ENCODE data around the gene PSMB10.
"Not testable (repeated sequence)": the region's sequence is repeated elsewhere in the genome, so short reads cannot be mapped to it uniquely, and the experiment has no call there.

PSMB10 gene

DNA sequence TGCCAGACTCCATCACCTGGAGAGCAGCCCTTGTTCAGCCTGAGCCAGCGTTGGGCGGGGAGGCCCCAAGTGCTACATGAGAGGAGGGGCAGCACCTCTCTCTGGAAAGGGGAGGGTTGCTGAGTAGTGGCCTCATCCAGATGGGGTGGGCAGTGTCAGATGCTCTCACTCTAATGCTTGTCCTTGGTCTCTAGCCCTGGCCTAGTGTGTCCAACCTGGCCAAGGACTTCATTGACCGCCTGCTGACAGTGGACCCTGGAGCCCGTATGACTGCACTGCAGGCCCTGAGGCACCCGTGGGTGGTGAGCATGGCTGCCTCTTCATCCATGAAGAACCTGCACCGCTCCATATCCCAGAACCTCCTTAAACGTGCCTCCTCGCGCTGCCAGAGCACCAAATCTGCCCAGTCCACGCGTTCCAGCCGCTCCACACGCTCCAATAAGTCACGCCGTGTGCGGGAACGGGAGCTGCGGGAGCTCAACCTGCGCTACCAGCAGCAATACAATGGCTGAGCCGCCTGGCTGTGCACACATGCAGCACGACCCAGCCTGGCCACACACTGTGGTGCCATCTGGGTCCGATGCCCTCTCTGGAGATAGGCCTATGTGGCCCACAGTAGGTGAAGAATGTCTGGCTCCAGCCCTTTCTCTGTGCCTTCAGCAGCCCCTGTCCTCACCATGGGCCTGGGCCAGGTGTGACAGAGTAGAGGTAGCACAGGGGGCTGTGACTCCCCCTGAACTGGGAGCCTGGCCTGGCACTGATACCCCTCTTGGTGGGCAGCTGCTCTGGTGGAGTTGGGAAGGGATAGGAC, 9.3 kb downstream of the PSMB10 start:
- no peak overlapping the region for H3K4me3 Mint-ChIP-seq
- peaks cover 12% of the 10 kb centered on the region for H3K4me1 Mint-ChIP-seq
- ATAC-seq (no peak), DNase-seq (ENCODE audit: low spot score in 2 of 2) (no peak)
- H3K27ac Mint-ChIP-seq, result peak overlapping the region; percentile 86
- H3K9me3 Mint-ChIP-seq, result no peaks in the 10 kb centered on the region
- H3K36me3 Mint-ChIP-seq, result peaks cover 43% of the 10 kb centered on the region

DNA sequence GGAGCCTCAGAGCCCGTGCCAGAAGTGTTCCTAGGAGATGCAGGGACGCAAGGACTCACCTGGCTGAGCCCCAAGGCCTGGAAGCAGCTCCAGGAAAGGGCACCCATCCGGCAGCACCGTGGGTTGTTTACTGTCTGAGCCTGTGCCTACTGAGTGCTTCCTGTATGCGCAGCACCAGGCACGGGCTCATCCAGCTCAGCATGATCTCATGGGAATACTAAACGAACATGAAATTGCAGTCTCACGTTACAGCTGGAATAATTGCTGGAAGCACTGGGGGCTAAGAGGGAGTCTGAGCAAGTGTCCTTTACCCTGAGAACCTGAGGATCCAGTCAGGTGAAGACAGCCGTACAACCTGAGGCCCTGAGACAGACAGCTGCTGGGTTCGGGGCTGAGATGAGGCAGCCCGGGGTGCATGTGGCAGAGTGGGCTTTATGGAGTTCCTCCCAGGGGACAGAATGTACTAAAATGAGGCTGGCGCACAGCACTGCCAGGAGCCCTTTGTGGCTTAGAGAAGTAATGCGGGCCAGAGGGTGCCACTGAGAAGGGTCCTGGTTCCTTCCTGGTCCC, 10.4 kb downstream of the PSMB10 start:
- no peak for ATAC-seq

DNA sequence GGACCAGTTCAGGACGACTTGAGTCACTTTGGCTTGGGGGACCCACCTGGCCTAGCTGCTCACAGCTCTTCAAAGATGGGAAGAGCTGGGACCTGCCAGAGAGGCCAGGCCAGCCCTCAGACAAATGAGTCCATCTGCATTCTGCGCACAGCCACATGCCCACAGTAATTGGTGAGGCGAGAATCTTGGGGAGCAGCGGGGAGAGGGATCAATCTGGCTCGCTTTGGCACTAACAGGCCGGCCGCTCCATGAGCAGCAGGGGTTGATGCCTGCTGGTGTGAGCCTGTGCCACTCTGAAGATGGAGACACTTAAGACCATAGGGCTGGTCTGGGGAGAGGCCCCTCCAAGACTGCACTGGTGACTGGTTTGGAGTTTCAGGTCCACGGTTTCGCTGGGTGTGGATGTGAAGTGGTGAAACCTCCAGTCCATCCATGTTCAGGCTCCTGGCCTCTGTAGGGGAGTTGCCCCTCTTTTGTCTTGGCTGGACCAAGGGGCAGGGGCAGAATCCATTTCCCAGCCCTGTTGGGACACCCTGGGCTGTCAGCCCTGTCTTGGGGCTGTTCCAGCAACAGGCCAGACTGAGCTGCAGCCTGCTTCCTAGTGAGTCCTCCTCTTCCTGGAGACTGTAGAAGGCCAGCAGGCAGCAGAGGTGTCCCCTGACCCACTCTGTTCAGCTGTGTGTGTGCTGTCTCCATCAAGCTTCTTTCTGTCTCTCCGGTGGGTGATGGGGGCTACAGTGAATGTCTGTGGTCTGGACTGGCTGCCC, 12.3 kb downstream of the PSMB10 start:
- peaks cover 19% of the 10 kb centered on the region for H3K4me1 Mint-ChIP-seq
- H3K27ac Mint-ChIP-seq, result peak overlapping the region; percentile 94
- H3K4me3 Mint-ChIP-seq, result no peak overlapping the region
- H3K36me3 Mint-ChIP-seq, result peaks cover 24% of the 10 kb centered on the region
- no peak for ATAC-seq
- no peaks in the 10 kb centered on the region for H3K9me3 Mint-ChIP-seq
- DNase-seq (ENCODE audit: low spot score in 2 of 2), result no peak

More for the DNA sequence above, 10.4 kb downstream of the PSMB10 start:
- Mint-ChIP-seq H3K4me1 (peaks cover 19% of the 10 kb centered on the region), H3K4me3 (no peak overlapping the region), H3K36me3 (peaks cover 39% of the 10 kb centered on the region), H3K9me3 (no peaks in the 10 kb centered on the region), H3K27ac (peak overlapping the region; percentile 86)
- DNase-seq (ENCODE audit: low spot score in 2 of 2), result no peak

DNA sequence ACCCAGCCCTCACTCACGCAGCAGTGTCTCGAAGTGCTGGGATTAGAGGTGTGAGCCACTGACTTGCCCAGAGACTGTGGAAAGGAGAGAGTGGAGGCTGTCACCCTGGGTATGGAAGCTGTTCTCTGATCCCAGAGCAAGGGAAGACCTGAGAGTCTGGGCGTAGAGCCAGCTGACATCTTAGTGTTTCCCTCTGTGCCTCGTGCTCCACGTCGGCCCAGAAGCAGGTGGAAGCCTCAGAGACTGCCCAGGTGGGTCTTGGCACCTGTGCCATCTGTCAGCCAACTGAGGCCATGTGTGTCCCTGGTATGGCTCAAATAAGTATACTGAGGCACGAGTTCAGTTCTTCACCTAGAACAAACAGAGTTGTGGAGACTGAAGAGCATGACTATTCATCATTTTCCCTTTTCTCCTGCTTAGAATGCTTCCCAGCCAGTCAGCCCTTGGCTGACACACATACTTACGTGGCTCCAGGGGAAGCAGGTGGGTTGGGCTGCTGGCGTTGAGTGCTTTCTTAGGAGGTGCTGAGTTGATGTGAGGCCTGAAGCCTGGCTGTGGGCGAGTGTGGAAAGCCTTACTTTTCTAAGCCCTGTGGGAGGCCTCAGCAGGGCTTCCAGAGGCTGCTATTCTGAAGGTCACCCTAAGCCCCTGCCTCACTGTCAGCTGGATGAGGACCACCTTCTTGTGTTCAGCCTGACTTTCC, 13.1 kb downstream of the PSMB10 start:
- Mint-ChIP-seq H3K27ac (peak overlapping the region; percentile 94), H3K4me3 (no peak overlapping the region)

DNA sequence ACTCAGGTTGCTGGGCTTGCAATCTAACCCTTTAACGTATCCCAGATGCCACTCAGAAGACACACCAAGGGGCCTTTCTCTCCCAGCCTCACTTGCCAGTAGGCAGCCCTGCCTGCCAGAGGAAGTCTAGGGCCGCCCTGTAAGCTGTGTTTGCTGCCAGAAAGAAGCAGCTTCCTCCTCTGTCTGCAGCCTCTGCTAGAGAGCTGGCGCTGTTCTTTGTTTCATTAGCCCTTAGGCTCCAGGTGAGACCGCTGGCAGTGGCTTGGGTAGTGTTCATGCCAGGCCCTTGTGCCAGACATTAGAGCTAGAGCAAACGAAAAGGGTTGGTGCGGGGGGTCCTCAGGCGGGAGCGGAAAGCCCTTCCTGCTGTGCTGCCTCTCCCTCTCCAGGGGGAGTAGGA, 13.9 kb downstream of the PSMB10 start:
- Mint-ChIP-seq H3K36me3 (peaks cover 12% of the 10 kb centered on the region), H3K4me1 (peaks cover 16% of the 10 kb centered on the region), H3K9me3 (no peaks in the 10 kb centered on the region), H3K4me3 (no peak overlapping the region), H3K27ac (peak overlapping the region; percentile 94)
- ATAC-seq (no peak), DNase-seq (ENCODE audit: low spot score in 2 of 2) (no peak)

More for the DNA sequence above, 13.1 kb downstream of the PSMB10 start:
- H3K9me3 Mint-ChIP-seq, result no peaks in the 10 kb centered on the region
- no peak for ATAC-seq
- peaks cover 17% of the 10 kb centered on the region for H3K4me1 Mint-ChIP-seq
- H3K36me3 Mint-ChIP-seq, result peaks cover 21% of the 10 kb centered on the region
- DNase-seq (ENCODE audit: low spot score in 2 of 2), result no peak

DNA sequence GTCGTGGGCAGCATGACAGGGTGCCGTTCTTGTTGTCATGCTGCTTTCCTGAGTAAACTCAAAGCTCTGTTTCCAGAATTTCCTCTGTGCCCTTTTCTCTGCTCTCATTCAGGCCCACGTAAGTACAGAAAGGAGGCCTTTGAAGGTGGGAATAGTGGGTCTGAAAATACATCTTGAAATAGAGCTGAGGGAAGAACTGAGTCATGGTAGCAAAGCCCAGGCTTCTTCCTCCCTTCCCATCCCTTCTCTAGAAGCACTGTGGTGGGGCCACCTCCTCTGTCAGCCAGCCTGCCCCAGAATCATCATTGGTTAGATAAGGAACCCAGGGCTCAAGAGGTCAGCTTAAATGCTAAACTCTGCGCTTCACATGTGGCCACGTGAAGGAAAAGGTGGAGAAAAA, 14.4 kb downstream of the PSMB10 start:
- DNase-seq (ENCODE audit: low spot score in 2 of 2) (no peak), ATAC-seq (no peak)
- H3K4me1 Mint-ChIP-seq, result peaks cover 21% of the 10 kb centered on the region
- peak overlapping the region; percentile 94 for H3K27ac Mint-ChIP-seq
- no peaks in the 10 kb centered on the region for H3K9me3 Mint-ChIP-seq
- H3K4me3 Mint-ChIP-seq, result no peak overlapping the region
- peaks cover 7% of the 10 kb centered on the region for H3K36me3 Mint-ChIP-seq

DNA sequence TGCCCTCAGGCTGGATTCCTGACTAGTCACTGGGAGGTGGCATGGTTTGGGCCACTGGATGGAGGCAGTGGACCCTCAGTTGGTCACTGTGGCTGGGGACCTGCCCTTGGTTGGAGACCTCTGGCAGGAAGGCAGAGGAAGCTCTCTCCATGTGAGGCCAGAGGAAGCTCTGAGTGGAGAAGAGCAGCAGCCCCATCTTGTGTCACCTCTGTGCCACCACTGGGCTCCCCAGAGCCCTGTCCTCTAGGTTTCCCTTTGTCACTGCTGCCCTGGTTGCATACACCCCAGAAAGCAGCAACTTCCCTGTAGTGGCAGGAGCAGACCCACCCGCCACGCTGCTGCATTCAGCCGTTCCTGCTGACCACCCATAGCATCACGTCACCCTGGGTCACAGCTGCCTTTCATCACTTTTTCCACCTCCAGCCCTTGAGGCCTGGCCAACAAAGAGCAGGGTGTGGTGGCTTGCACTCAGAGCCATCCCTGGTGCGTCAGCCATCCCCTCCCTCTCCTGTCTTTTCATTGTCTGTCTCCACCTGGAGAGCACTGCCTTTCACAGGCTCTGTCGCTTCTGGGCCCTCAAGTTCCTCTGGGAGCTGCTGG, 16.9 kb downstream of the PSMB10 start:
- Mint-ChIP-seq H3K4me3 (no peak overlapping the region), H3K36me3 (peaks cover 8% of the 10 kb centered on the region), H3K4me1 (peaks cover 39% of the 10 kb centered on the region), H3K9me3 (no peaks in the 10 kb centered on the region), H3K27ac (no peak overlapping the region)
- ATAC-seq, result no peak
- DNase-seq (ENCODE audit: low spot score in 2 of 2), result no peak

DNA sequence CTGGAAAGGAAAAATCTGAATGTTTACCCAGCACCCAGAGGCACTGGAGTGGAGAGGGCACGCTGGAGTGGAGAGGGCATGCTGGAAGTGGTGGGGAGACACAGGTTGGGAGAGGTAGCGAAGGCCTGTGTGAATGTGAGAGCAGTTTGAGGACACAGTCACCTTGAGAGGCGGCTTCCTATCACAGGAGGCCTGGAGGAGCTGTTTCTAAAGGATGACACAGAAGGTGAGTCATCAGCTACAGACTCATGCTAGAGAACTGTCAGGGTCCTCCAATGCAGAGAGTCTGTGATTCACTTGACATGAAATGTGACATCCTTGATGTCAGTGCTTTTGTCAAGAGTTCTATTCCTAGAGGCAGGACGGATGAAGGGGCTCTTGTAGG, 18.8 kb downstream of the PSMB10 start:
- peaks cover 15% of the 10 kb centered on the region for H3K36me3 Mint-ChIP-seq
- peak overlapping the region; percentile 95 for H3K27ac Mint-ChIP-seq
- no peaks in the 10 kb centered on the region for H3K9me3 Mint-ChIP-seq
- peaks cover 44% of the 10 kb centered on the region for H3K4me1 Mint-ChIP-seq
- peak; percentile 100 for ATAC-seq
- H3K4me3 Mint-ChIP-seq, result no peak overlapping the region
- no peak for DNase-seq (ENCODE audit: low spot score in 2 of 2)

DNA sequence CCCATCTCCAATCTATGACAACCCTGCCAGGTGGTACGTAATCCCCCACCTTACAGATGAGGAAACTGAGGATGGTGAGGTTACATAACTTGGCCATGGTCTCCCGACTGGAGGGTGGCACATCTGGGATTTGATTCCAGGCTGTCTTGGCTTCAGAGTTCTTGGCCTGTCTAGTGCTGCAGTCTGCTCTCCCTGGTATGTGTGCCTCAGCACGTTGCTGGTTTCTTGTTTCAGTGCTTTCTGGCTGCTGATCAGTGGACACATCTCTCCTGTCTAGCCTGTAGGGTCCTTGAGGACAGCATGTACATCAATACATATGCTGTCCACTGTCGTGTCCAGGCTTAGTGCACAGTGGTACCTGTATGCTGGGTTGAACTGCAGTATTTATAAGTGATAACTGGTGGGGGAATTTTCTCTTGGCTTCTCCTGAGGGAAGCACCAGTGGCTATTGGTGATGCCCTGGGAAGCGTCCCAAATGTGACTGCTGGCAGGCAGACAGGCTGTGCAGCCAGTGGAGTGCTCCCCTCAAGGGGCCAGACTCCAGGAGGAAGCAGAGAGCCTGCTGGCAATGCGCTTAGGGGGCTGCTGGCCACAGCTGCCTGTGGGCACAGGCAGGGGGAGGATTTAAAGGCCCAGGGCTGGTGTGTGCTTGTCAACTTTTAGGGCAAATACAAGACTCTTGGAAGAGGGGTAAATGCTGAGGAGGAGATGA, 19.4 kb downstream of the PSMB10 start:
- Mint-ChIP-seq H3K4me1 (peaks cover 41% of the 10 kb centered on the region), H3K9me3 (no peaks in the 10 kb centered on the region), H3K36me3 (peaks cover 15% of the 10 kb centered on the region), H3K4me3 (no peak overlapping the region), H3K27ac (peak overlapping the region; percentile 95)
- no peak for DNase-seq (ENCODE audit: low spot score in 2 of 2)
- peak; percentile 4 for ATAC-seq

DNA sequence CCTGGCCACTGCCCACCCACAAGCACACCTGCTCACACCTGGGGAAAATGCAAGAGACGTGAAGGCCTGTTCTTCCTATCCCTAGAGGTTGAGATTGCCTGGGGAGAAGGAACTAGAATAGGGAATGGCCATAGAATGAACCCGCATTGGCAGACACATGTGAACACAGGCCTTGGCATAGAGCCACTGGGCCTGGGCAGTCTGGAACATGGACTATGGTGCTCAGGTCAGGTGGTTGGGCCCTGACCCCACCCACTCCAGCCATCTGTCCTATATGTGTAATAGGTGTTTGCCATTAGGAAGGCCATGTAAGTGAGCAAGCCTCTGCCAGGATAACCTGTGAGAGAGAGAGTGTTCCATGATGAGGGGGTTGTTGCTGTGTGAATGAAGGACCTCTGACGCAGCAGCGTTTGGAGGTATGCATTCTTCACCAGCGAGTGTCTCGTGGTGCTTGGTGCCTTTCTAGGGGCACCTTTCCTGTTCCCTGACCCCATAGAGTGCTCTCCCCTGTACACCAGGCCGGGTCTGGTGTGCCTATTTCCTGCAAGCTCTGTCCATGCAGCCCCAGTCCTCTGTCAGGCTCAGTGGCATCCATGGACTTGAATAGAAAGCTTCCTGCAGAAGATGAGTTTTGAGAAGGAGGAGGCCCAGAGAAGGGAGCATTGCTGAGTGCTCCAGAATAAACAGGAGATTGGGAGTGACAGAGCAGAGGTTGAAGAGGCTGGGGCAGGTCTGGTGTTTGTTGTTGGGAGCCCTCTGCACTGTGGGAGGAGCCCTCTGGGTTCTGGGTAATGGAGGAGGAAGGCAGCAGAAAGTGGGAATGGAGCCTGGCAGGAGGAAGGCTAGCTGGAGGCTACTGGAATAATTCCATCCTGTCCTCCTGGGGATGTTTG, 20.6 kb downstream of the PSMB10 start:
- DNase-seq (ENCODE audit: low spot score in 2 of 2) (no peak), ATAC-seq (no peak)
- Mint-ChIP-seq H3K9me3 (no peaks in the 10 kb centered on the region), H3K4me1 (peaks cover 35% of the 10 kb centered on the region), H3K27ac (peak overlapping the region; percentile 95), H3K36me3 (peaks cover 8% of the 10 kb centered on the region), H3K4me3 (no peak overlapping the region)

DNA sequence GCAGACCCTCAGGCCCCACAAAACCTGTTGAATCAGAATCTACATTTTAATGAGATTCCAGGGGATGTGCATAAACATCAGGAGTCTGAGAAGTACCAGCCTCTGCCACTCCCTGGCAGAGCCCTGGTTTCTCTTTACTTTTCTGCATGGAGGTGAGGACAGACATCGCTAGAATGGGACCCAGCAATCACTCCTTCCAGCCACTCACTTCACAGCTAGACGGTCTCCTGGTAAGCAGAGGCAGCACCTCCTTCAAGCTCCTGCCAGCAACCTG, 21.2 kb downstream of the PSMB10 start:
- H3K9me3 Mint-ChIP-seq; ATAC-seq; H3K36me3 Mint-ChIP-seq; H3K27ac Mint-ChIP-seq; DNase-seq (ENCODE audit: low spot score in 2 of 2); H3K4me3 Mint-ChIP-seq: not testable (repeated sequence)
- peaks cover 35% of the 10 kb centered on the region for H3K4me1 Mint-ChIP-seq

DNA sequence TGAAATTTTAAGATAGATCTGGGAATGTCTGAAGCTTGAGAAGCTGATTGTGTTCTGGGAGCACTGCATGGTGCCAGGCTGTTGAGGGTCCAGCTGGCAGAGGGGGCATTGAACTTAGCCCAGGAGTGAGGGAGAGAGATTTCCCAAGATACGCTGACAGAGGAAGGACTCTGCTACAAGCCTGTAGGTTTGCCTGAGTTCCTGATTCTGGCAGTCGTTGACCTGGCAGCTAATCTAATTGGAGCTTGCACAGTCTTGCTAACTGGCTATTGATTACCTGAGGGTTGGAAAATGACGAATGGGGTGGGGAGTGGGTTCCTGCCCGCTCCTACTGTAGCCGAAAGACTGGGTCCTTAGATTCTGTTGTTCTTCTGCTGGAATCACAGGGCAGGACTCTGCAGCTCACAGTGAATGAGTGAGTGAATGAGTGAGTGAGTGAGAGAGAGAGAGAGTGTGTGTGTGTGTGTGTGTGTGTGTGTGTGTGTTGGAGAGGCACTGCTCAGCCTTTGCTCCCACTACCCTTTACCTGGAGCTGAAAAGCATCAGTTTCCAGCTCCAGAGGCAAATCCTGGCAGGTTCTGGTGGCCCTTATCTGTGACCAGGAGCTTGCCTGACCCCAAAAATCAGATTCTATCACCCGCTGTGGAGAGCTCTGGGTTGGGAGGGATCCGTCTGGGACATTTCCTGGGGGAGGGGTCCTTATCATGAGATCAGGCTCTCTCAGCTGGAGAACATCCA, 21.7 kb downstream of the PSMB10 start:
- H3K27ac Mint-ChIP-seq, result peak overlapping the region; percentile 58
- no peak for ATAC-seq
- no peak overlapping the region for H3K4me3 Mint-ChIP-seq
- peaks cover 8% of the 10 kb centered on the region for H3K36me3 Mint-ChIP-seq
- peaks cover 38% of the 10 kb centered on the region for H3K4me1 Mint-ChIP-seq
- no peak for DNase-seq (ENCODE audit: low spot score in 2 of 2)
- no peaks in the 10 kb centered on the region for H3K9me3 Mint-ChIP-seq

DNA sequence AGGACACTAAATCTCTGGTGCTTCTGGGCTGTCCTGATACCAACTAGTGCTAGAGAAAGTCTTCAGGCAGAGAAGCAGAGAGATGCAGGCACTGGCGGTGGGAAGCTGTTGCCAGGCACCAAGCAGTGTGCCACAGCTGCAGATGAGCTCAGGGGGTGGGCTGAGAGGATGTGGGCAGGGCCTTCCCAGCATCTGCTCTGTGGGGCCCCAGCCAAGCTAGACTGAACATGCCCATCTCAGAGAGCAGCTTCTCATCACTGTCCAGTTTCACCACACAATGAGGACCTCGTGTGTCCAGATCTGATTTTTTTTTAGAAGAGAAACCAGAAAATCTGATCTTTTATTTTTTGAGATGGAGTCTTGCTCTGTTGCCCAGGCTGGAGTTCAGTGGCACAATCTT, 26.5 kb downstream of the PSMB10 start:
- H3K4me3 Mint-ChIP-seq, result no peak overlapping the region
- peaks cover 30% of the 10 kb centered on the region for H3K36me3 Mint-ChIP-seq
- peak; percentile 89 for ATAC-seq
- H3K9me3 Mint-ChIP-seq, result no peaks in the 10 kb centered on the region
- H3K4me1 Mint-ChIP-seq, result peaks cover 22% of the 10 kb centered on the region
- no peak for DNase-seq (ENCODE audit: low spot score in 2 of 2)
- H3K27ac Mint-ChIP-seq, result peak overlapping the region; percentile 62
